HCT116 (cell line): ENCODE results near the gene LMNTD1. TPM values are rescaled to one million over a fixed set of nuclear protein-coding genes. Genes with fewer than 3 reads are reported as not detected.

Experiments
- ATAC-seq: fragments of 200-7000 bp; cut with Tn5 transposase; 2 replicates; pipeline ENCODE4 v1.9.1; 2020; ENCODE audit warnings: mild to moderate bottlenecking, moderate library complexity
- BruUV-seq: library from RNA; stranded (reverse); fragments of 400-500 nt; replicated peaks from 2 replicates; lab custom pipeline; 2021; lab: Mats Ljungman, UMichigan
- CTCF ChIA-PET: fragments of 300-600 bp; sonication (Branson Sonifier 250); formaldehyde crosslinking; loops from one replicate; lab custom pipeline; 2021; ENCODE audit warnings: antibody characterized with exemption; lab: Charles Lee
- POLR2A ChIA-PET: fragments of 300-600, 350-600 bp; sonication (Branson Sonifier 250); formaldehyde crosslinking; loops from one replicate; lab custom pipeline; 2021; ENCODE audit warnings: antibody characterized with exemption; lab: Charles Lee
- RAD21 ChIA-PET, 2 experiments: fragments of 300-600 bp; sonication (Branson Sonifier 250); formaldehyde crosslinking; loops; one replicate each; lab custom pipeline; 2023; ENCODE audit warnings: low total read pairs in 2 of 2; ENCODE audit not compliant: uncharacterized antibody in 2 of 2, unreplicated experiment in 2 of 2, low non-redundant PET in 1 of 2; lab: Charles Lee
- DNase-seq: peaks from one replicate; pipeline ENCODE4 v3.0.0-alpha.2; 2010; ENCODE audit warnings: low read depth, low spot score
- H2AFZ ChIP-seq: fragments of 200-600 bp; shearing (Covaris generic), sonication (generic); 2 replicates; pipeline ENCODE4 v1.6.1; 2017; ENCODE audit warnings: low read depth, mixed run types, mixed read lengths, antibody characterized with exemption, low read length; ENCODE audit not compliant: poor library complexity, severe bottlenecking
- H3K27ac ChIP-seq: 2 replicates; pipeline ENCODE4 v1.5.1; 2012; ENCODE audit warnings: low read depth, low read length
- H3K27me3 ChIP-seq: fragments of 200-600 bp; sonication (generic); 2 replicates; pipeline ENCODE4 v1.6.1; 2016; ENCODE audit warnings: mixed run types, low read length, mixed read lengths; ENCODE audit not compliant: insufficient read depth
- H3K36me3 ChIP-seq, 2 experiments: fragments of 200-500 bp in 1 of 2; fragments of 200-600 bp in 1 of 2; sonication (Bioruptor generic) in 1 of 2; sonication (generic) in 1 of 2; 2 replicates each; pipeline versions ENCODE4 v1.5.1 to v1.6.1; 2014 to 2016; ENCODE audit warnings: low read length in 2 of 2, inconsistent platforms in 1 of 2, mixed read lengths in 1 of 2, mixed run types in 1 of 2; ENCODE audit not compliant: insufficient read depth in 2 of 2, control insufficient read depth in 1 of 2
- H3K4me1 ChIP-seq, 2 experiments: fragments of 200-600 bp in 1 of 2; sonication (generic) in 1 of 2; 2 replicates each; pipeline versions ENCODE4 v1.5.1 to v1.6.1; 2012 to 2017; ENCODE audit warnings: low read length in 2 of 2, inconsistent platforms in 1 of 2, mild to moderate bottlenecking in 1 of 2, mixed read lengths in 1 of 2, mixed run types in 1 of 2, moderate library complexity in 1 of 2; ENCODE audit not compliant: insufficient read depth in 2 of 2, control insufficient read depth in 1 of 2
- H3K4me2 ChIP-seq: fragments of 200-600 bp; sonication (generic); 2 replicates; pipeline ENCODE4 v1.6.1; 2017; ENCODE audit warnings: mixed run types, low read length, mixed read lengths
- H3K4me3 ChIP-seq, 2 experiments: fragments of 200-600 bp in 1 of 2; sonication (generic) in 1 of 2; replicated peaks in 1 of 2; 2 replicates each; pipeline ENCODE4 v1.5.1; 2011 to 2016; ENCODE audit warnings: low read length in 2 of 2, control low read depth in 1 of 2, low read depth in 1 of 2, mild to moderate bottlenecking in 1 of 2, mixed read lengths in 1 of 2, mixed run types in 1 of 2
- H3K79me2 ChIP-seq: fragments of 200-600 bp; sonication (generic); 2 replicates; pipeline ENCODE4 v1.6.1; 2017; ENCODE audit warnings: mild to moderate bottlenecking, mixed run types, low read length, moderate library complexity, mixed read lengths; ENCODE audit not compliant: insufficient read depth
- H3K9ac ChIP-seq: fragments of 200-600 bp; sonication (generic); 2 replicates; pipeline ENCODE4 v1.6.1; 2016; ENCODE audit warnings: low read length, mixed read lengths
- H3K9me2 ChIP-seq: fragments of 200-600 bp; sonication (generic), shearing (Covaris generic); 2 replicates; pipeline ENCODE4 v1.6.1; 2017; ENCODE audit warnings: mixed run types, mild to moderate bottlenecking, moderate library complexity; ENCODE audit not compliant: insufficient read depth
- H3K9me3 ChIP-seq, 2 experiments: fragments of 200-500 bp in 1 of 2; fragments of 200-600 bp in 1 of 2; sonication (Bioruptor generic) in 1 of 2; sonication (generic) in 1 of 2; 2 replicates each; pipeline ENCODE4 v1.6.1; 2014 to 2017; ENCODE audit warnings: low read length in 2 of 2, mixed read lengths in 2 of 2, inconsistent platforms in 1 of 2, low read depth in 1 of 2, mild to moderate bottlenecking in 1 of 2, mixed run types in 1 of 2, moderate library complexity in 1 of 2; ENCODE audit not compliant: control insufficient read depth in 1 of 2, insufficient read depth in 1 of 2
- H4K20me1 ChIP-seq: fragments of 200-600 bp; sonication (generic), shearing (Covaris generic); 2 replicates; pipeline ENCODE4 v1.6.1; 2017; ENCODE audit warnings: mixed run types, mild to moderate bottlenecking, moderate library complexity; ENCODE audit not compliant: insufficient read depth
- CBX3 ChIP-seq: IDR thresholded peaks from 2 replicates; pipeline ENCODE4 v1.6.1; 2012; ENCODE audit warnings: low read depth
- CEBPB ChIP-seq: IDR thresholded peaks from 2 replicates; pipeline ENCODE4 v1.6.1; 2012; ENCODE audit warnings: low read depth
- EGR1 ChIP-seq: IDR thresholded peaks from 2 replicates; pipeline ENCODE4 v1.6.1; 2012; ENCODE audit warnings: low read depth
- ELF1 ChIP-seq: IDR thresholded peaks from 2 replicates; pipeline ENCODE4 v1.6.1; 2012; ENCODE audit warnings: low read depth, borderline replicate concordance
- EZH2 ChIP-seq: fragments of 200-600 bp; sonication (generic); IDR thresholded peaks from 2 replicates; pipeline ENCODE4 v1.6.1; 2017; ENCODE audit warnings: antibody characterized with exemption, mixed run types
- EZH2phosphoT487 ChIP-seq: fragments of 200-600 bp; IDR thresholded peaks from 2 replicates; pipeline ENCODE4 v1.6.1; 2018; ENCODE audit warnings: antibody characterized with exemption, borderline replicate concordance
- FOSL1 ChIP-seq: IDR thresholded peaks from 2 replicates; pipeline ENCODE4 v1.6.1; 2012; ENCODE audit warnings: low read depth
- JUND ChIP-seq: IDR thresholded peaks from 2 replicates; pipeline ENCODE4 v1.6.1; 2012
- POLR2A ChIP-seq: IDR thresholded peaks from 2 replicates; pipeline ENCODE4 v1.7.0; 2011; ENCODE audit warnings: borderline replicate concordance; ENCODE audit not compliant: insufficient read depth, insufficient read length; ENCODE audit errors: extremely low read depth
- SIN3A ChIP-seq: IDR thresholded peaks from 2 replicates; pipeline ENCODE4 v1.6.1; 2012; ENCODE audit warnings: low read depth
- SP1 ChIP-seq: IDR thresholded peaks from 2 replicates; pipeline ENCODE4 v1.6.1; 2012; ENCODE audit warnings: low read depth
- TCF7L2 ChIP-seq: IDR thresholded peaks from 2 replicates; pipeline ENCODE4 v1.7.0; 2011; ENCODE audit warnings: borderline replicate concordance, inconsistent platforms; ENCODE audit not compliant: insufficient read depth, insufficient read length; ENCODE audit errors: extremely low read depth
- YY1 ChIP-seq: IDR thresholded peaks from 2 replicates; pipeline ENCODE4 v1.6.1; 2011; ENCODE audit warnings: low read length, low read depth, moderate library complexity, mild to moderate bottlenecking; ENCODE audit not compliant: insufficient replicate concordance; ENCODE audit errors: extremely low read depth
- intact Hi-C: fragments of 100-400 bp; cut with micrococcal nuclease; formaldehyde crosslinking; loops from 2 replicates; pipeline ENCODE4 v1.10.0; 2022
- total RNA-seq: library from RNA; stranded (reverse); gene quantifications from one replicate; pipeline ENCODE4 v1.2.1, GENCODE V29; 2021; ENCODE audit not compliant: unreplicated experiment
- TF ChIP-seq, protein P1 (sequence below): IDR thresholded peaks from 2 replicates; pipeline ENCODE4 v1.6.1; 2011; ENCODE audit warnings: mild to moderate bottlenecking, low read length, moderate library complexity; ENCODE audit not compliant: insufficient replicate concordance; ENCODE audit errors: extremely low read depth
- TF ChIP-seq, protein P2 (sequence below), 3 experiments: fragments of 200-600 bp in 1 of 3; sonication (generic) in 1 of 3; IDR thresholded peaks in 2 of 3; conservative IDR thresholded peaks in 1 of 3; 2 replicates each; pipeline ENCODE4 v1.5.1; 2012 to 2017; ENCODE audit warnings: low read depth in 2 of 3, low read length in 2 of 3, antibody characterized with exemption in 1 of 3, borderline replicate concordance in 1 of 3, control low read depth in 1 of 3, mild to moderate bottlenecking in 1 of 3, mixed read lengths in 1 of 3, mixed run types in 1 of 3, moderate library complexity in 1 of 3; ENCODE audit not compliant: insufficient read depth in 1 of 3
- TF ChIP-seq, protein P3 (sequence below): IDR thresholded peaks from 2 replicates; pipeline ENCODE4 v1.6.1; 2012

Gene LMNTD1
- total RNA-seq, 1 experiment from 2014 or later: not detected

DNA sequence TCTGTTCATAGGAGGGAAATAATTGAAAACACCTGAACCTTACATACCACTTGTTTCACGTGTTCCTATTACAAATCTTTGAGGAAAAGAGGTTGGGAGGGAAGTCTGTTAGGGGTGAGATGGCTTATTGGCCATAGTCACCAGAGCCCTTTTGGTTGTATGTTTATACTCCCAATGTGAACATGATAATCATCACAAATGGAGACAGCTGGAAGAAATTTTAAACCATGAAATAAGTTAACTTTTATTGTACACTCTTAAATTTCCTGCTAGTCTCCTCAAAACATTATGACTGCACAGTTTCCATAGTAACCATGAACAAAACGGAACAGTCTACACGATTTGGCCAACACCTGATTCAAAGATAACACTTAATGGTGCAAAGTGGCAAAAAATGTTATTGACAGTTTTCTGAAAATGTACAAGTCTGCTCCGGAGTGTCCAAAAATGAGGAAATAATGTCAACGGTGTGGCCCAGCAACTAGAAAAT, 56.9 kb downstream of the LMNTD1 start:
- ATAC-seq (no peak), DNase-seq (no peak)
- no peaks in the 10 kb centered on the region for H3K79me2 ChIP-seq
- ChIA-PET CTCF (no interaction called here), RAD21 (no interaction called here), POLR2A (no interaction called here)
- H3K9ac ChIP-seq: no peak overlapping the region
- no peaks in the 10 kb centered on the region for H3K27me3 ChIP-seq
- no peak overlapping the region for H3K27ac ChIP-seq
- H2AFZ ChIP-seq: no peak overlapping the region
- H4K20me1 ChIP-seq: no peaks in the 10 kb centered on the region
- H3K9me3 ChIP-seq: no peaks in the 10 kb centered on the region
- BruUV-seq: no TSS peak
- intact Hi-C loops: no loop called here
- no peaks in the 10 kb centered on the region for H3K9me2 ChIP-seq
- H3K36me3 ChIP-seq: no peaks in the 10 kb centered on the region
- TF ChIP-seq FOSL1 (no peak), SP1 (no peak), ELF1 (no peak), CEBPB (no peak), CBX3 (no peak), YY1 (no peak), EGR1 (no peak), EZH2 (no peak), JUND (no peak), SIN3A (no peak), POLR2A (no peak), EZH2phosphoT487 (no peak), TCF7L2 (no peak)
- TF ChIP-seq, protein P1, sequence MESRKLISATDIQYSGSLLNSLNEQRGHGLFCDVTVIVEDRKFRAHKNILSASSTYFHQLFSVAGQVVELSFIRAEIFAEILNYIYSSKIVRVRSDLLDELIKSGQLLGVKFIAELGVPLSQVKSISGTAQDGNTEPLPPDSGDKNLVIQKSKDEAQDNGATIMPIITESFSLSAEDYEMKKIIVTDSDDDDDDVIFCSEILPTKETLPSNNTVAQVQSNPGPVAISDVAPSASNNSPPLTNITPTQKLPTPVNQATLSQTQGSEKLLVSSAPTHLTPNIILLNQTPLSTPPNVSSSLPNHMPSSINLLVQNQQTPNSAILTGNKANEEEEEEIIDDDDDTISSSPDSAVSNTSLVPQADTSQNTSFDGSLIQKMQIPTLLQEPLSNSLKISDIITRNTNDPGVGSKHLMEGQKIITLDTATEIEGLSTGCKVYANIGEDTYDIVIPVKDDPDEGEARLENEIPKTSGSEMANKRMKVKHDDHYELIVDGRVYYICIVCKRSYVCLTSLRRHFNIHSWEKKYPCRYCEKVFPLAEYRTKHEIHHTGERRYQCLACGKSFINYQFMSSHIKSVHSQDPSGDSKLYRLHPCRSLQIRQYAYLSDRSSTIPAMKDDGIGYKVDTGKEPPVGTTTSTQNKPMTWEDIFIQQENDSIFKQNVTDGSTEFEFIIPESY: no peak
- TF ChIP-seq, protein P2, sequence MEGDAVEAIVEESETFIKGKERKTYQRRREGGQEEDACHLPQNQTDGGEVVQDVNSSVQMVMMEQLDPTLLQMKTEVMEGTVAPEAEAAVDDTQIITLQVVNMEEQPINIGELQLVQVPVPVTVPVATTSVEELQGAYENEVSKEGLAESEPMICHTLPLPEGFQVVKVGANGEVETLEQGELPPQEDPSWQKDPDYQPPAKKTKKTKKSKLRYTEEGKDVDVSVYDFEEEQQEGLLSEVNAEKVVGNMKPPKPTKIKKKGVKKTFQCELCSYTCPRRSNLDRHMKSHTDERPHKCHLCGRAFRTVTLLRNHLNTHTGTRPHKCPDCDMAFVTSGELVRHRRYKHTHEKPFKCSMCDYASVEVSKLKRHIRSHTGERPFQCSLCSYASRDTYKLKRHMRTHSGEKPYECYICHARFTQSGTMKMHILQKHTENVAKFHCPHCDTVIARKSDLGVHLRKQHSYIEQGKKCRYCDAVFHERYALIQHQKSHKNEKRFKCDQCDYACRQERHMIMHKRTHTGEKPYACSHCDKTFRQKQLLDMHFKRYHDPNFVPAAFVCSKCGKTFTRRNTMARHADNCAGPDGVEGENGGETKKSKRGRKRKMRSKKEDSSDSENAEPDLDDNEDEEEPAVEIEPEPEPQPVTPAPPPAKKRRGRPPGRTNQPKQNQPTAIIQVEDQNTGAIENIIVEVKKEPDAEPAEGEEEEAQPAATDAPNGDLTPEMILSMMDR (IDR thresholded peaks at IDR 0.05 in 2 of 3, conservative IDR thresholded peaks at IDR 0.05 in 1 of 3; ENCODE audit: borderline replicate concordance in 1 of 3, insufficient read depth in 1 of 3, low read depth in 2 of 3, low read length in 2 of 3): no peak
- TF ChIP-seq, protein P3, sequence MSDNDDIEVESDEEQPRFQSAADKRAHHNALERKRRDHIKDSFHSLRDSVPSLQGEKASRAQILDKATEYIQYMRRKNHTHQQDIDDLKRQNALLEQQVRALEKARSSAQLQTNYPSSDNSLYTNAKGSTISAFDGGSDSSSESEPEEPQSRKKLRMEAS: no peak
- H3K4me3 ChIP-seq: no peak overlapping the region
- H3K4me1 ChIP-seq: peaks cover 0 to 9% of the 10 kb centered on the region in 2 experiments; a peak in 2 of 4 replicates
- H3K4me2 ChIP-seq: no peak overlapping the region
